ENCODE data around the gene CACNA2D2. TPM values are rescaled to one million over a fixed set of nuclear protein-coding genes. Genes with fewer than 3 reads are reported as not detected.
A peak's percentile ranks its signal among the peaks of the same experiment; 100 is the strongest.

CACNA2D2 gene
- total RNA-seq, 4 donors from 2014 or later = 1.1 to 2.0 (median 1.6) TPM

GRCh38 chr3:50341996-50342650 is 161.3 kb downstream of the CACNA2D2 start:
- WGBS, 2 donors = 74 to 79% methylated on average over 13 of the region's 13 CpGs
- TF ChIP-seq POLR2A (IDR thresholded peaks at IDR 0.05) (no peak), CTCF (IDR thresholded peaks at IDR 0.05) (no peak)
- intact Hi-C loops (cut with DNase I; ENCODE audit: low total_unique reads) = no loop called here
- no peak for DNase-seq (ENCODE audit: low spot score in 2 of 2)
- no peak overlapping the region for H3K4me3 ChIP-seq (ENCODE audit: low read depth, poor library complexity, severe bottlenecking)

GRCh38 chr3:50341537-50341936 is 161.9 kb downstream of the CACNA2D2 start:
- no peak for DNase-seq (ENCODE audit: low spot score in 2 of 2)
- no peak overlapping the region for H3K4me3 ChIP-seq (ENCODE audit: low read depth, poor library complexity, severe bottlenecking)
- intact Hi-C loops (cut with DNase I; ENCODE audit: low total_unique reads) = no loop called here
- TF ChIP-seq POLR2A (IDR thresholded peaks at IDR 0.05) (no peak), CTCF (IDR thresholded peaks at IDR 0.05) (no peak)
- WGBS, 2 donors = 75 to 91% methylated on average over 9 of the region's 9 CpGs

- WGBS, 2 donors = 4 to 6% methylated on average over 34 to 50 of the region's 85 CpGs
- intact Hi-C loops (cut with DNase I; ENCODE audit: low total_unique reads) = no loop called here
- H3K4me3 ChIP-seq (ENCODE audit: low read depth, poor library complexity, severe bottlenecking) = peak within 1 kb of the TSS; percentile 26
- DNase-seq (ENCODE audit: low spot score in 2 of 2) = peak; percentile 81 to 96
- no peak for TF ChIP-seq CTCF (IDR thresholded peaks at IDR 0.05)
- peak in 1 of 2 donors; percentile 16 for TF ChIP-seq POLR2A (IDR thresholded peaks at IDR 0.05)
Observed at GRCh38 chr3:50340448-50341329, 162.7 kb downstream of the CACNA2D2 start, which contains the start of gene RASSF1. Gene RASSF1 (minus strand): TSS chr3:50340836. CDS start chr3:50340805, 31 bp downstream.

GRCh38 chr3:50340147-50340447 is 163.3 kb downstream of the CACNA2D2 start:
- WGBS, 2 donors = 6 to 8% methylated on average over 5 to 9 of the region's 9 CpGs
- TF ChIP-seq POLR2A (IDR thresholded peaks at IDR 0.05) (no peak), CTCF (IDR thresholded peaks at IDR 0.05) (no peak)
- intact Hi-C loops (cut with DNase I; ENCODE audit: low total_unique reads) = no loop called here
- H3K4me3 ChIP-seq (ENCODE audit: low read depth, poor library complexity, severe bottlenecking) = peak overlapping the region; percentile 26
- no peak for DNase-seq (ENCODE audit: low spot score in 2 of 2)

GRCh38 chr3:50339485-50340146 is 163.8 kb downstream of the CACNA2D2 start:
- intact Hi-C loops (cut with DNase I; ENCODE audit: low total_unique reads) = no loop called here
- 75 to 78% methylated on average over 14 of the region's 14 CpGs for WGBS, 2 donors
- DNase-seq (ENCODE audit: low spot score in 2 of 2) = no peak
- no peak overlapping the region for H3K4me3 ChIP-seq (ENCODE audit: low read depth, poor library complexity, severe bottlenecking)
- TF ChIP-seq POLR2A (IDR thresholded peaks at IDR 0.05) (no peak), CTCF (IDR thresholded peaks at IDR 0.05) (no peak)

All from lower leg skin (tissue), 4 donors.